Gastroesophageal sphincter (tissue), 4 donors: ENCODE measurements around the gene OR51A4. TPM values are rescaled to one million over a fixed set of nuclear protein-coding genes. Genes with fewer than 3 reads are reported as not detected.

Experiments used
- ATAC-seq: fragments of 150-250 bp; one replicate; pipeline ENCODE4 v1.9.1; 2016; ENCODE audit warnings: mild to moderate bottlenecking, moderate library complexity
- H3K27ac ChIP-seq, 4 donors: fragments of 200-600 bp; sonication (generic) in 3 of 4; 1 replicate in 3 of 4; 2 replicates in 1 of 4; pipeline ENCODE4 v1.5.1; 2016 to 2019
- H3K27me3 ChIP-seq: fragments of 200-600 bp; sonication (generic); one replicate; pipeline ENCODE4 v1.5.1; 2019
- H3K36me3 ChIP-seq, 2 donors: fragments of 200-600 bp; sonication (generic); one replicate each; pipeline ENCODE4 v1.5.1; 2019; ENCODE audit warnings: control low read depth in 1 of 2
- H3K4me1 ChIP-seq, 3 donors: fragments of 200-600 bp; sonication (generic); 1 replicate in 2 of 3; 2 replicates in 1 of 3; pipeline ENCODE4 v1.5.1; 2016 to 2019; ENCODE audit warnings: control low read depth in 2 of 3
- H3K4me3 ChIP-seq, 2 donors: fragments of 200-600 bp; sonication (generic); one replicate each; pipeline ENCODE4 v1.5.1; 2019; ENCODE audit warnings: mild to moderate bottlenecking in 1 of 2, moderate library complexity in 1 of 2
- H3K9me3 ChIP-seq, 3 donors: fragments of 200-600 bp; sonication (generic); one replicate each; pipeline ENCODE4 v1.5.1; 2017 to 2019; ENCODE audit warnings: control low read depth in 2 of 3
- CTCF ChIP-seq, 4 experiments: fragments of 200-600 bp in 2 of 4; fragments of 450-650 bp in 2 of 4; sonication (generic) in 1 of 4; IDR thresholded peaks; one replicate each; pipeline ENCODE4 v1.5.1; 2017 to 2019; ENCODE audit warnings: antibody characterized with exemption in 4 of 4, mild to moderate bottlenecking in 2 of 4, moderate library complexity in 2 of 4
- EP300 ChIP-seq: sonication (generic); formaldehyde crosslinking; IDR thresholded peaks from one replicate; pipeline ENCODE4 v1.6.1; 2017; ENCODE audit warnings: antibody characterized with exemption, mild to moderate bottlenecking
- POLR2A ChIP-seq, 2 donors: fragments of 450-650 bp; IDR thresholded peaks; one replicate each; pipeline ENCODE4 v1.6.1; 2017; ENCODE audit warnings: antibody characterized with exemption in 2 of 2, mild to moderate bottlenecking in 2 of 2, moderate library complexity in 1 of 2
- POLR2AphosphoS5 ChIP-seq: sonication (generic); formaldehyde crosslinking; IDR thresholded peaks from one replicate; pipeline ENCODE4 v1.6.1; 2017; ENCODE audit warnings: antibody characterized with exemption
- WGBS, 2 donors: methylation state at CpG; one replicate each; pipeline ENCODE4 v1.1.5; 2018; ENCODE audit warnings: low coverage in 1 of 2; 5-methylcytosine and 5-hydroxymethylcytosine counted together
- total RNA-seq, 4 donors: library from RNA; depleted of rRNA; stranded (reverse); fragments of >200 nt; gene quantifications; one replicate each; pipeline ENCODE4 v1.1.0, GENCODE V29; 2016

The OR51A4 gene
- total RNA-seq, 4 donors from 2014 or later, result not detected

GRCh38 chr11:4921796-4922195 lies 25.6 kb downstream of the OR51A4 start:
- no peak for TF ChIP-seq CTCF (IDR thresholded peaks at IDR 0.05)
- no peak for TF ChIP-seq POLR2AphosphoS5
- no peak for TF ChIP-seq POLR2A (IDR thresholded peaks at IDR 0.05)
- TF ChIP-seq EP300, result no peak
- 55 to 85% methylated on average over 1 of the region's 1 CpG for WGBS, 2 donors
- Histone ChIP-seq H3K36me3 (no peaks in the 10 kb centered on the region), H3K27me3 (no peaks in the 10 kb centered on the region), H3K4me1 (no peaks in the 10 kb centered on the region), H3K27ac (no peak overlapping the region), H3K4me3 (no peak overlapping the region), H3K9me3 (no peaks in the 10 kb centered on the region)
- ATAC-seq, result no peak

- Histone ChIP-seq H3K27ac (no peak within 1 kb of the TSS), H3K4me1 (no peaks in the 10 kb centered on the region), H3K9me3 (no peaks in the 10 kb centered on the region), H3K36me3 (no peaks in the 10 kb centered on the region), H3K4me3 (no peak within 1 kb of the TSS), H3K27me3 (no peaks in the 10 kb centered on the region)
- WGBS, 2 donors, result 13 to 74% methylated on average over 1 to 4 of the region's 4 CpGs
- TF ChIP-seq CTCF (IDR thresholded peaks at IDR 0.05) (no peak), EP300 (no peak), POLR2AphosphoS5 (no peak), POLR2A (IDR thresholded peaks at IDR 0.05) (no peak)
- ATAC-seq, result no peak
These were observed 28.2 kb downstream of the OR51A4 start, which contains the start of gene OR51G2 for GRCh38 chr11:4919250-4919649. Gene OR51G2, minus strand, starts transcription at chr11:4919350. Its CDS starts 3,687 bp downstream, at chr11:4915663.

- H3K9me3 ChIP-seq, result no peaks in the 10 kb centered on the region
- no peaks in the 10 kb centered on the region for H3K27me3 ChIP-seq
- TF ChIP-seq EP300, result no peak
- no peak for TF ChIP-seq POLR2AphosphoS5
- TF ChIP-seq CTCF (IDR thresholded peaks at IDR 0.05), result no peak
- TF ChIP-seq POLR2A (IDR thresholded peaks at IDR 0.05), result no peak
- no peak overlapping the region for H3K4me3 ChIP-seq
- no peak for ATAC-seq
- no peaks in the 10 kb centered on the region for H3K4me1 ChIP-seq
- no peak overlapping the region for H3K27ac ChIP-seq
- H3K36me3 ChIP-seq, result no peaks in the 10 kb centered on the region
These were observed 30.8 kb downstream of the OR51A4 start for GRCh38 chr11:4916581-4916980.

- TF ChIP-seq POLR2A (IDR thresholded peaks at IDR 0.05) (no peak), EP300 (no peak), POLR2AphosphoS5 (no peak), CTCF (IDR thresholded peaks at IDR 0.05) (no peak)
- no peak within 1 kb of the TSS for H3K27ac ChIP-seq
- H3K4me3 ChIP-seq, result no peak within 1 kb of the TSS
- no peak for ATAC-seq
- no peaks in the 10 kb centered on the region for H3K4me1 ChIP-seq
- H3K27me3 ChIP-seq, result no peaks in the 10 kb centered on the region
- H3K36me3 ChIP-seq, result no peaks in the 10 kb centered on the region
- no peaks in the 10 kb centered on the region for H3K9me3 ChIP-seq
These were observed 43.9 kb downstream of the OR51A4 start, which contains the start of gene OR51A7 for GRCh38 chr11:4903484-4903883. Gene OR51A7, plus strand, starts transcription at chr11:4903783. Its CDS starts 3,587 bp downstream, at chr11:4907370.

Other genes starting within 250 kb of the OR51A4 start
- gene OR51E2, start 249.8 kb downstream of the OR51A4 start, total RNA-seq, result 1 to 10 TPM in 1 of 4 donors, under 1 TPM in 2, not detected in 1; 0.67 to 2.5 (median 0.94) TPM
- gene MMP26, start 242.8 kb downstream of the OR51A4 start, total RNA-seq, result not detected
- gene OR51F1, start 177.7 kb downstream of the OR51A4 start, total RNA-seq, result not detected
- not detected for gene OR52R1, start 143.2 kb downstream of the OR51A4 start, total RNA-seq
- not detected for gene OR51F2, start 126.3 kb downstream of the OR51A4 start, total RNA-seq
- gene OR51S1, start 98.4 kb downstream of the OR51A4 start, total RNA-seq, result not detected
- not detected for gene OR51T1, start 65.7 kb downstream of the OR51A4 start, total RNA-seq
- gene OR51A7, start 43.8 kb downstream of the OR51A4 start, total RNA-seq, result not detected
- not detected for gene OR51G2, start 28.3 kb downstream of the OR51A4 start, total RNA-seq
- gene OR51G1, start 23.3 kb downstream of the OR51A4 start, total RNA-seq, result not detected
- gene OR51A2, start 8.1 kb upstream of the OR51A4 start, total RNA-seq, result not detected
- under 1 TPM in 1 of 4 donors, not detected in 3; 0.31 TPM for gene OR51L1, start 47.2 kb upstream of the OR51A4 start, total RNA-seq
- not detected for gene OR52J3, start 98.9 kb upstream of the OR51A4 start, total RNA-seq
- gene OR52E2, start 112.0 kb upstream of the OR51A4 start, total RNA-seq, result not detected
- gene OR52E1, start 122.0 kb upstream of the OR51A4 start, total RNA-seq, result not detected
- gene OR52A5, start 190.8 kb upstream of the OR51A4 start, total RNA-seq, result under 1 TPM in 1 of 4 donors, not detected in 3; 0.12 TPM
- gene OR52A1, start 207.2 kb upstream of the OR51A4 start, total RNA-seq, result not detected